Endothelial cell of umbilical vein (primary cell): ENCODE measurements around the gene PPP3CA.

Source experiments
- EZH2 ChIP-seq: IDR thresholded peaks from 2 replicates; pipeline ENCODE4 v1.6.1; 2012; ENCODE audit warnings: borderline replicate concordance, low read depth, mild to moderate bottlenecking, moderate library complexity, low read length, inconsistent platforms; ENCODE audit not compliant: severe bottlenecking
- FOS ChIP-seq: IDR thresholded peaks from 2 replicates; pipeline ENCODE4 v1.6.1; 2011; ENCODE audit warnings: mild to moderate bottlenecking, low read length, moderate library complexity, borderline replicate concordance; ENCODE audit not compliant: insufficient read depth
- GATA2 ChIP-seq: IDR thresholded peaks from 2 replicates; pipeline ENCODE4 v1.7.0; 2011; ENCODE audit warnings: low read depth, mild to moderate bottlenecking, moderate library complexity, mixed read lengths, low read length; ENCODE audit not compliant: insufficient read length, insufficient read depth
- JUN ChIP-seq: IDR thresholded peaks from 2 replicates; pipeline ENCODE4 v1.6.1; 2011; ENCODE audit warnings: borderline replicate concordance, low read depth; ENCODE audit not compliant: insufficient read length, insufficient read depth
- MYC ChIP-seq: IDR thresholded peaks from one replicate; pipeline ENCODE4 v1.6.1; 2011; ENCODE audit warnings: mild to moderate bottlenecking, low read depth, low read length
- POLR2A ChIP-seq: IDR thresholded peaks from 2 replicates; pipeline ENCODE4 v1.6.1; 2012; ENCODE audit warnings: low read depth, mild to moderate bottlenecking, control low read depth, low read length
- POLR2AphosphoS5 ChIP-seq: IDR thresholded peaks from 2 replicates; pipeline ENCODE4 v1.6.1; 2012; ENCODE audit warnings: low read depth, mild to moderate bottlenecking, control low read depth, low read length, moderate library complexity; ENCODE audit not compliant: insufficient read depth
- TF ChIP-seq, protein P1 (sequence below), 2 donors: IDR thresholded peaks; 1 replicate in 1 of 2; 2 replicates in 1 of 2; pipeline ENCODE4 v1.5.1; 2011; ENCODE audit warnings: low read length in 2 of 2, mild to moderate bottlenecking in 2 of 2, moderate library complexity in 2 of 2, control low read depth in 1 of 2, inconsistent platforms in 1 of 2, low read depth in 1 of 2; ENCODE audit not compliant: insufficient read depth in 1 of 2; ENCODE audit errors: extremely low read depth in 1 of 2
- TF ChIP-seq, protein P2 (sequence below): IDR thresholded peaks from 2 replicates; pipeline ENCODE4 v1.6.1; 2011; ENCODE audit not compliant: insufficient read depth, insufficient read length

DNA sequence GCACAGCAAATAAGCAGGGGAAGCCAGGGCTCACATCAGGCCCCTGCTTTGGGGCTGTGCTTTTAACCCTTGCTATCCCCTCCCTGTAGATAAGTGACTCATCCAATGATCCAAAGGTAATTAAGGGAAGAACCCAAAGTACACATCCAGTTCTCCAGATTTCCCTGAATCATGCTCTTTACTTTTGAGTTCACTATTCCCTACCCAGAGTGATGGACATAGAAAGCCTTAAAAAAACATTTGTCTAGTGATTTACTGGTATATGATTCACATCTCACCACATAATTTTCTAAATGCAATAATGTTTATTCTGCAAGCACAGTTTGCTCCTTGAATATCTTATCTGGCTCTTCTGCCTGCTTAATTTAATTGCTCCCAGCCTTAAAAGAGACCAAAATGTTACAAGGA lies 136.2 kb downstream of the PPP3CA start:
- TF ChIP-seq POLR2A (no peak), EZH2 (no peak), JUN (no peak), POLR2AphosphoS5 (no peak), MYC (no peak), FOS (peak; percentile 7), GATA2 (no peak)
- TF ChIP-seq, protein P1, sequence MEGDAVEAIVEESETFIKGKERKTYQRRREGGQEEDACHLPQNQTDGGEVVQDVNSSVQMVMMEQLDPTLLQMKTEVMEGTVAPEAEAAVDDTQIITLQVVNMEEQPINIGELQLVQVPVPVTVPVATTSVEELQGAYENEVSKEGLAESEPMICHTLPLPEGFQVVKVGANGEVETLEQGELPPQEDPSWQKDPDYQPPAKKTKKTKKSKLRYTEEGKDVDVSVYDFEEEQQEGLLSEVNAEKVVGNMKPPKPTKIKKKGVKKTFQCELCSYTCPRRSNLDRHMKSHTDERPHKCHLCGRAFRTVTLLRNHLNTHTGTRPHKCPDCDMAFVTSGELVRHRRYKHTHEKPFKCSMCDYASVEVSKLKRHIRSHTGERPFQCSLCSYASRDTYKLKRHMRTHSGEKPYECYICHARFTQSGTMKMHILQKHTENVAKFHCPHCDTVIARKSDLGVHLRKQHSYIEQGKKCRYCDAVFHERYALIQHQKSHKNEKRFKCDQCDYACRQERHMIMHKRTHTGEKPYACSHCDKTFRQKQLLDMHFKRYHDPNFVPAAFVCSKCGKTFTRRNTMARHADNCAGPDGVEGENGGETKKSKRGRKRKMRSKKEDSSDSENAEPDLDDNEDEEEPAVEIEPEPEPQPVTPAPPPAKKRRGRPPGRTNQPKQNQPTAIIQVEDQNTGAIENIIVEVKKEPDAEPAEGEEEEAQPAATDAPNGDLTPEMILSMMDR (IDR thresholded peaks at IDR 0.05; ENCODE audit: extremely low read depth in 1 of 2, insufficient read depth in 1 of 2, low read depth in 1 of 2, low read length in 2 of 2) = no peak
- TF ChIP-seq, protein P2, sequence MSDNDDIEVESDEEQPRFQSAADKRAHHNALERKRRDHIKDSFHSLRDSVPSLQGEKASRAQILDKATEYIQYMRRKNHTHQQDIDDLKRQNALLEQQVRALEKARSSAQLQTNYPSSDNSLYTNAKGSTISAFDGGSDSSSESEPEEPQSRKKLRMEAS = no peak
